GM18526 (cell line): ENCODE results near the gene ZFHX3.

Experiments
- POLR2A ChIP-seq: IDR thresholded peaks from 3 replicates; pipeline ENCODE4 v1.6.1; 2011; ENCODE audit not compliant: insufficient read length; ENCODE audit errors: extremely low read depth

Gene ZFHX3

GRCh38 chr16:73062001-73062616 is 14.2 kb upstream of the ZFHX3 start:
- no peak for TF ChIP-seq POLR2A

GRCh38 chr16:73060892-73061490 is 13.1 kb upstream of the ZFHX3 start:
- no peak for TF ChIP-seq POLR2A

GRCh38 chr16:73059779-73060615 is 12.1 kb upstream of the ZFHX3 start:
- TF ChIP-seq POLR2A = no peak

- no peak for TF ChIP-seq POLR2A
Measured at GRCh38 chr16:73058616-73059409, 10.9 kb upstream of the ZFHX3 start.

- TF ChIP-seq POLR2A = no peak
Measured at GRCh38 chr16:73058221-73058615, 10.3 kb upstream of the ZFHX3 start.

- no peak for TF ChIP-seq POLR2A
Measured at GRCh38 chr16:73057291-73058210, 9.6 kb upstream of the ZFHX3 start.

GRCh38 chr16:73056921-73057290 is 9.0 kb upstream of the ZFHX3 start:
- TF ChIP-seq POLR2A = no peak

- TF ChIP-seq POLR2A = no peak
Measured at GRCh38 chr16:73056448-73056847, 8.5 kb upstream of the ZFHX3 start.

GRCh38 chr16:73054813-73055482 is 7.0 kb upstream of the ZFHX3 start:
- no peak for TF ChIP-seq POLR2A

- TF ChIP-seq POLR2A = no peak
Measured at GRCh38 chr16:73054498-73054812, 6.5 kb upstream of the ZFHX3 start.

GRCh38 chr16:73054125-73054484 is 6.2 kb upstream of the ZFHX3 start:
- no peak for TF ChIP-seq POLR2A

- TF ChIP-seq POLR2A = no peak
Measured at GRCh38 chr16:73053364-73054124, 5.6 kb upstream of the ZFHX3 start.

GRCh38 chr16:73053038-73053363 is 5.1 kb upstream of the ZFHX3 start:
- no peak for TF ChIP-seq POLR2A

GRCh38 chr16:73052576-73052975 is 4.6 kb upstream of the ZFHX3 start:
- TF ChIP-seq POLR2A = no peak
